ENCODE results near the gene GPC6.

GPC6 gene

DNA sequence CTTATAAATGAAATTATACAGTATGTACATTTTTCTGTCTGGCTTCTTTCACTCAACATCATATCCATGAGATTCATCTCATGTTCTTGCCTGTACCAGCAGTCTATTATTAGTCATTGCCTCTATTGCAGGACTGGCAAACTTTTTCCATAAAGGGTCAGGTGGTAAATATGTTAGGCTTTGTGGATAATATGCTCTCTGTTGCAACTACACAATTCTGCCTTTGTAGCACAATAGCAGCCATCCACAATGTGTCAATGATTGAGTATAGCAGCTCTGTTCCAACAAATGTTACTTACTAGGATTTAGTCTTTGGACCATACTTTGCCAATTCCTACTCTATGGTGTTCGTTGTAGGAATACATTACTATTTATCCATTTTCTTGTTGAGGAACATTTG, 948.5 kb downstream of the GPC6 start:
- H3K4me3 ChIP-seq (replicated peaks; ENCODE audit: low read depth, low read length) = no peak overlapping the region
- TF ChIP-seq, protein P1, sequence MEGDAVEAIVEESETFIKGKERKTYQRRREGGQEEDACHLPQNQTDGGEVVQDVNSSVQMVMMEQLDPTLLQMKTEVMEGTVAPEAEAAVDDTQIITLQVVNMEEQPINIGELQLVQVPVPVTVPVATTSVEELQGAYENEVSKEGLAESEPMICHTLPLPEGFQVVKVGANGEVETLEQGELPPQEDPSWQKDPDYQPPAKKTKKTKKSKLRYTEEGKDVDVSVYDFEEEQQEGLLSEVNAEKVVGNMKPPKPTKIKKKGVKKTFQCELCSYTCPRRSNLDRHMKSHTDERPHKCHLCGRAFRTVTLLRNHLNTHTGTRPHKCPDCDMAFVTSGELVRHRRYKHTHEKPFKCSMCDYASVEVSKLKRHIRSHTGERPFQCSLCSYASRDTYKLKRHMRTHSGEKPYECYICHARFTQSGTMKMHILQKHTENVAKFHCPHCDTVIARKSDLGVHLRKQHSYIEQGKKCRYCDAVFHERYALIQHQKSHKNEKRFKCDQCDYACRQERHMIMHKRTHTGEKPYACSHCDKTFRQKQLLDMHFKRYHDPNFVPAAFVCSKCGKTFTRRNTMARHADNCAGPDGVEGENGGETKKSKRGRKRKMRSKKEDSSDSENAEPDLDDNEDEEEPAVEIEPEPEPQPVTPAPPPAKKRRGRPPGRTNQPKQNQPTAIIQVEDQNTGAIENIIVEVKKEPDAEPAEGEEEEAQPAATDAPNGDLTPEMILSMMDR (IDR thresholded peaks at IDR 0.05; ENCODE audit: low read length, missing control alignments) = no peak
- DNase-seq (ENCODE audit: low read depth) = no peak

DNA sequence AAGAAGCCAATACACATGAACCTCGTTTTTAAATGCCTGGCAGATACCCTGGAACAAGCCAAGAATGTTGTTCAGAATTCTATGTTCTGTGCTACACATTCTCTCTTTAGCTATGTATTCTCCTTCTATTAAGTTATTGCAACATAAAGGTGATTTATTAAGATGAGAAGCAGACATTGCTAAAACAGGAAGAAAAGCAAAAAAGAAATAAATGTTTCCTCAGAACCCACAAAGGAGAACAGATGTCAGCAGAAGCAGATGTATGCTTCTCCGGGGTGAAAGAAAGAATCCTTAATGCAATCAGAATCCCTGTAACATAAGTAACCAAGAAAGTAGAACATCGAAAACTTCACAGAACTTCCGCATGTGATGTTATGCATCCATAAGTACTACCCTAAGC, 950.0 kb downstream of the GPC6 start:
- TF ChIP-seq, protein P1 (IDR thresholded peaks at IDR 0.05; ENCODE audit: low read length, missing control alignments) = no peak
- no peak for DNase-seq (ENCODE audit: low read depth)
- no peak overlapping the region for H3K4me3 ChIP-seq (replicated peaks; ENCODE audit: low read depth, low read length)

DNA sequence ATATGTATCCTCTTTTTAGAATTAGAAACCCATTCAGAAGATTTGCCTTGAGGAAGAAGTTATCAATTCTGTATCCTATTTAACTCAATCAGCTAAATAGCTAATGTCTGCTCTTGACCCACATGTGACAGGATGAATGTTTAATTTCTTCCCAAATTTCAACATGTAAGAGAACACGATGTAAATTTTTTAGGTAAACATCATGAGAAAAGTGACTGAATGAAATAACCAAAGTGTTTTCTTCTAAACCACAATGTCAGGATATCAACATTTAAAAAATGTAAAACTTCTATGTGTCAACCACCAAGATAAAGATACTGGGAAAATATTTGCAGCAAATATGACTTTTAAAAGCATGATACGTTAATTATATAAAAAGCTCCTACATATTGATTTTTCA, 950.4 kb downstream of the GPC6 start:
- TF ChIP-seq, protein P1 (IDR thresholded peaks at IDR 0.05; ENCODE audit: low read length, missing control alignments) = no peak
- no peak overlapping the region for H3K4me3 ChIP-seq (replicated peaks; ENCODE audit: low read depth, low read length)
- DNase-seq (ENCODE audit: low read depth) = no peak

DNA sequence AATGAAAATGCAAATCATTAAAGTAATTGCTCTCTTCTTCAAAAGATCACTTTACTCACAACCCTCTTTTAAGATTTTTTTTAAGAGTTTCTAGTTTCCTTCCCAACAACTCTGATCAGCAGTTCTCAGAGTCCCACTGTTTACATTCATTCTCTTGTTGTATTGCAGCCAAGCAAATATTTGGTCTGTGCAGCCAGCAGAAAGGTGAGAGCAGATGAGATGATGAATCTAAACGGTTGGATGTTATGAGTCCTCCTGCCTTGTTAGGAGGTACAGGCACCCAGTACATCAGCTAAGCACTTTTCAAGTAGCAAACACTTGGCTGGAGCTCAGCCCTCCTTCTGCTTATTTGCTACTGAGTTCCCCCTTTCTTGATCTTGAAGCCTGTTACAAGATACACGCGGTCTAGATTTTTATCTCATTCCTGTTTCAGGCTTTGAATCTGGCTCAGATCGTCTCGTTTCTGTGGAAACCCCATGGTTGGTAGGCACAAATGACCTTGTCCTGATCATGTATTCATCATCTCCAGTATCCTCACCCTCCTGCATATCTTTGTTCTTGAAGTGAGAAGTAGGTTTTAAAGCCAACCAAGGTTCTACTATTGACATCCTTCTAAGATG, 952.1 kb downstream of the GPC6 start:
- DNase-seq (ENCODE audit: low read depth) = no peak
- TF ChIP-seq, protein P1 (IDR thresholded peaks at IDR 0.05; ENCODE audit: low read length, missing control alignments) = no peak
- H3K4me3 ChIP-seq (replicated peaks; ENCODE audit: low read depth, low read length) = no peak overlapping the region

DNA sequence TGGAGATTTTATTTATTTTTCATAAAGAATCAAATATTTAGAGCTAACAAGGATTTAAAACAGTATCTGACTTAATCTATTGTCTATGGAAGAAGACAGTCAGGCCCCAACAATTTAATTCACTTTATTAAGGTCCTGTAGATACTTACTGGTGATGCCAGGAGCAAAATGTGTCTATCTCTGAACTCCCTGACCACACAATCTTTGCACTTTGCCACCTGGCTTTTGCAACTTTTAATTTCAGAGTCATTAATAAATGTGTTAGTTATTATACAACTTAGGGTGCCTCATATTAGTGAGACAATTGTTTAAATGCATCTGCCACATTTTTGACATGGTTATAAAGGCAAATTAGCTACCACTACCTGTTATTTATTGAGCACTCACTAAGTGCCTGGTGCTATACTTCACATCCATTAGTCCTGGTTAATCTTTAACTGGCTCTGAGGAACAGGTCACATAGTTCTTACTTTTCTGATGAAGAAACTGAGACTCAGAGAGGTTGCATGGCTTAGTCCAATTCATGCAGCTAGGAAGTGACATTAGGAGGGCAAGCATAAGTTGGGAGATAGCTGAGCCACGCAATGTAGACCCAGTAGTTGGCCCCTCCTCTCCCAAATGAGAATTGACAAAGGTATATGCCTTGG, 955.0 kb downstream of the GPC6 start:
- H3K4me3 ChIP-seq (replicated peaks; ENCODE audit: low read depth, low read length) = no peak overlapping the region
- TF ChIP-seq, protein P1 (IDR thresholded peaks at IDR 0.05; ENCODE audit: low read length, missing control alignments) = no peak
- DNase-seq (ENCODE audit: low read depth) = no peak

DNA sequence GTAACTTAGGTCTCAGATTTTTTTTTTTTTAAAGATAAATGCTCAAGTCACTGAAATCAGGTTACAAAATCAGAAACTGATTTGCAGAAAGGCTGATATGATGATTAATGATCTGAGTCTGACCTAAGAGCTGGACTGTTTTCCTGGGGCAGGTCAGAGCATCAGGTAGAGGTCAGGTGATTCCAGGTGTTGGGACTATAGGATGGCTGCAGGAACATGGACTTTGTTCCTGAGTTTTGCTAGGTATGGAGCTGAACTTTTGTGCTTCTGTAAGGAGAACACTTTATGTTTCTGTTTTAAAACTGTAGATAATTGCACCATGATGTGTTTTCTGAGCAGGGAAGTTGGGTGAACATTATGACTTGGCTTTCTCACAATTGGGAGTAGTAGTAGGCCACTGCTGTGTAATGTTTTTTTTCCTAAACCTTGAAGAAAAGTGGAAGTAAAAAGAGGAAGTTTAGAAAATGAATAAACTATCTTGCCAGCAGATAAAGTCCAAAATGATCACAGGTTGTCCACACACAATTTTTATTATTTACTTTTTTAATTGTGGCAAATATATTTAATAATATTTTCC, 955.7 kb downstream of the GPC6 start:
- TF ChIP-seq, protein P1 (IDR thresholded peaks at IDR 0.05; ENCODE audit: low read length, missing control alignments) = no peak
- H3K4me3 ChIP-seq (replicated peaks; ENCODE audit: low read depth, low read length) = no peak overlapping the region
- DNase-seq (ENCODE audit: low read depth) = no peak
